ENCODE results near the gene MTARC2.

DNA sequence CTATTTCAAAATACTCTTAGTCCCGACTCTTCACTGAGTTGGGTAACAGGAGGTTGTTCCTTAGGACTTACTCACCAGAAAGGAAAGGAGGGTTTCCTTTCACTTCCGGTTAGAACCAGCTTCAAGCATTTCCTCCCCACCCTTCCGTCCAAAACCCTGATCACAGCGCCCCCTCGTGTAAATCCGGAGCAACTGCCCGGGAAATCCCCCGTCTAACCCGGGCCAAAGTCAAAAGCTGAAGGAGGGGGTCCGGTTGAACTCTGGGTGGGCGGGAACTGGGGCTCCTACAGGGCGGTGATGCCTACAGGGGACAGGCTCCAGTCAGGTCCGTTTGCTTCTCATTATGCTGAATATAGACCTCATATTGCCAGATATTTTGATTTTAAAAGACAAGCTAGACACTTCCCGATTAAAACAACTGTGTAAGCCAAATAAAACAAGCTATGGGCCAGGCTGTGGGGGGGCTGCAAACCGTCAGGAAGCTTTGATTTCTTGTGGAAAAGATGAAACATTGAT is 15.0 kb upstream of the MTARC2 start:
- TF ChIP-seq, protein P1, sequence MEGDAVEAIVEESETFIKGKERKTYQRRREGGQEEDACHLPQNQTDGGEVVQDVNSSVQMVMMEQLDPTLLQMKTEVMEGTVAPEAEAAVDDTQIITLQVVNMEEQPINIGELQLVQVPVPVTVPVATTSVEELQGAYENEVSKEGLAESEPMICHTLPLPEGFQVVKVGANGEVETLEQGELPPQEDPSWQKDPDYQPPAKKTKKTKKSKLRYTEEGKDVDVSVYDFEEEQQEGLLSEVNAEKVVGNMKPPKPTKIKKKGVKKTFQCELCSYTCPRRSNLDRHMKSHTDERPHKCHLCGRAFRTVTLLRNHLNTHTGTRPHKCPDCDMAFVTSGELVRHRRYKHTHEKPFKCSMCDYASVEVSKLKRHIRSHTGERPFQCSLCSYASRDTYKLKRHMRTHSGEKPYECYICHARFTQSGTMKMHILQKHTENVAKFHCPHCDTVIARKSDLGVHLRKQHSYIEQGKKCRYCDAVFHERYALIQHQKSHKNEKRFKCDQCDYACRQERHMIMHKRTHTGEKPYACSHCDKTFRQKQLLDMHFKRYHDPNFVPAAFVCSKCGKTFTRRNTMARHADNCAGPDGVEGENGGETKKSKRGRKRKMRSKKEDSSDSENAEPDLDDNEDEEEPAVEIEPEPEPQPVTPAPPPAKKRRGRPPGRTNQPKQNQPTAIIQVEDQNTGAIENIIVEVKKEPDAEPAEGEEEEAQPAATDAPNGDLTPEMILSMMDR (conservative IDR thresholded peaks at IDR 0.05 in 1 of 2, IDR thresholded peaks at IDR 0.05 in 1 of 2; ENCODE audit: low read depth in 1 of 2, low read length in 2 of 2): peak; percentile 83 to 88
- TF ChIP-seq EZH2 (IDR thresholded peaks at IDR 0.05; ENCODE audit: low read length, missing control alignments): no peak
